Iris pigment epithelial cell (primary cell): ENCODE measurements around the gene TAAR2.
"Not testable (repeated sequence)": the region's sequence is repeated elsewhere in the genome, so short reads cannot be mapped to it uniquely, and the experiment has no call there.

Experiments
- DNase-seq: peaks from one replicate; pipeline ENCODE4 v3.0.0-alpha.2; 2011; ENCODE audit warnings: low read depth

Gene TAAR2

GRCh38 chr6:132612449-132613108, 11.5 kb downstream of the TAAR2 start:
- no peak for DNase-seq

GRCh38 chr6:132611616-132612015, 12.5 kb downstream of the TAAR2 start:
- DNase-seq: no peak

- no peak for DNase-seq
These were observed 16.4 kb downstream of the TAAR2 start for GRCh38 chr6:132607544-132608233.

GRCh38 chr6:132604635-132605152, 19.4 kb downstream of the TAAR2 start:
- no peak for DNase-seq

- not testable (repeated sequence) for DNase-seq
These were observed 23.2 kb downstream of the TAAR2 start for GRCh38 chr6:132600900-132601299.

- peak; percentile 1 for DNase-seq
These were observed 25.6 kb downstream of the TAAR2 start for GRCh38 chr6:132598473-132598872.

- DNase-seq: no peak
These were observed 27.9 kb downstream of the TAAR2 start for GRCh38 chr6:132596201-132596600.

GRCh38 chr6:132592855-132593254, 31.2 kb downstream of the TAAR2 start:
- no peak for DNase-seq

- DNase-seq: no peak
These were observed 33.7 kb downstream of the TAAR2 start for GRCh38 chr6:132590362-132590761.

GRCh38 chr6:132589454-132589853, 34.6 kb downstream of the TAAR2 start, which contains the start of gene TAAR5:
TSS of gene TAAR5 (minus strand) at chr6:132589741. CDS start at chr6:132589686, 55 bp downstream.
- no peak for DNase-seq

GRCh38 chr6:132587424-132587823, 36.7 kb downstream of the TAAR2 start:
- DNase-seq: no peak

GRCh38 chr6:132584698-132585097, 39.4 kb downstream of the TAAR2 start:
- DNase-seq: no peak

GRCh38 chr6:132571774-132572173, 52.3 kb downstream of the TAAR2 start:
- DNase-seq: no peak

GRCh38 chr6:132570221-132570777, 53.8 kb downstream of the TAAR2 start, which contains the start of gene TAAR6:
TSS of gene TAAR6 (plus strand) at chr6:132570322. CDS start at chr6:132570322, 0 bp downstream.
- no peak for DNase-seq

- DNase-seq: no peak
These were observed 54.9 kb downstream of the TAAR2 start for GRCh38 chr6:132569170-132569569.

GRCh38 chr6:132568611-132569010, 55.5 kb downstream of the TAAR2 start:
- DNase-seq: no peak

- no peak for DNase-seq
These were observed 56.5 kb downstream of the TAAR2 start for GRCh38 chr6:132567566-132567965.
